NCI-H748 (cell line): ENCODE results near the gene DLL1.
A peak's percentile ranks its signal among the peaks of the same experiment; 100 is the strongest.
"Not testable (repeated sequence)": the region's sequence is repeated elsewhere in the genome, so short reads cannot be mapped to it uniquely, and the experiment has no call there.

ENCODE experiments used
- DNase-seq: peaks from one replicate; lab custom pipeline; 2025; ENCODE audit not compliant: unreplicated experiment; lab: John Stamatoyannopoulos, UW

Gene DLL1

GRCh38 chr6:170269151-170269845, 21.6 kb downstream of the DLL1 start:
- peak; percentile 99 for DNase-seq

GRCh38 chr6:170268216-170269129, 22.4 kb downstream of the DLL1 start:
- peak; percentile 61 for DNase-seq

GRCh38 chr6:170267688-170268087, 23.2 kb downstream of the DLL1 start:
- DNase-seq: no peak

GRCh38 chr6:170266061-170266825, 24.6 kb downstream of the DLL1 start:
- DNase-seq: peak; percentile 95

GRCh38 chr6:170265655-170266054, 25.2 kb downstream of the DLL1 start:
- peak; percentile 95 for DNase-seq

- not testable (repeated sequence) for DNase-seq
Measured at GRCh38 chr6:170264644-170265043, 26.2 kb downstream of the DLL1 start.

- no peak for DNase-seq
Measured at GRCh38 chr6:170264086-170264485, 26.8 kb downstream of the DLL1 start.

GRCh38 chr6:170263410-170263809, 27.5 kb downstream of the DLL1 start:
- DNase-seq: no peak

- no peak for DNase-seq
Measured at GRCh38 chr6:170262489-170263088, 28.3 kb downstream of the DLL1 start.

- no peak for DNase-seq
Measured at GRCh38 chr6:170261643-170262488, 29.0 kb downstream of the DLL1 start.

- peak; percentile 26 for DNase-seq
Measured at GRCh38 chr6:170260686-170261085, 30.2 kb downstream of the DLL1 start.

GRCh38 chr6:170259278-170259677, 31.6 kb downstream of the DLL1 start:
- DNase-seq: no peak

GRCh38 chr6:170258407-170258806, 32.5 kb downstream of the DLL1 start:
- DNase-seq: no peak

GRCh38 chr6:170257376-170257775, 33.5 kb downstream of the DLL1 start:
- no peak for DNase-seq

GRCh38 chr6:170256641-170257040, 34.2 kb downstream of the DLL1 start:
- DNase-seq: no peak

- DNase-seq: no peak
Measured at GRCh38 chr6:170255426-170256125, 35.3 kb downstream of the DLL1 start.

- DNase-seq: no peak
Measured at GRCh38 chr6:170254315-170255213, 36.3 kb downstream of the DLL1 start.

GRCh38 chr6:170253910-170254269, 37.0 kb downstream of the DLL1 start:
- no peak for DNase-seq
